ENCODE measurements around the gene MMP23B.
"Not testable (repeated sequence)": the region's sequence is repeated elsewhere in the genome, so short reads cannot be mapped to it uniquely, and the experiment has no call there.

MMP23B gene

GRCh38 chr1:1648265-1648664 is 16.3 kb downstream of the MMP23B start:
- H3K27ac Mint-ChIP-seq; H3K9me3 Mint-ChIP-seq; H3K4me3 Mint-ChIP-seq; H3K4me1 Mint-ChIP-seq (ENCODE audit: low read depth); H3K27me3 Mint-ChIP-seq; DNase-seq: not testable (repeated sequence)
- H3K36me3 Mint-ChIP-seq (ENCODE audit: low read depth) = peaks cover 75% of the 10 kb centered on the region

GRCh38 chr1:1658583-1659549 is 26.9 kb downstream of the MMP23B start, which contains the start of gene CDK11B:
Gene CDK11B (minus strand): TSS chr1:1659004. CDS start chr1:1657485, 1,519 bp downstream.
- Mint-ChIP-seq H3K36me3 (ENCODE audit: low read depth) (peaks cover 29% of the 10 kb centered on the region), H3K27ac (peak within 1 kb of the TSS; percentile 99), H3K4me3 (peak within 1 kb of the TSS; percentile 92)
- H3K9me3 Mint-ChIP-seq; H3K27me3 Mint-ChIP-seq; H3K4me1 Mint-ChIP-seq (ENCODE audit: low read depth): not testable (repeated sequence)
- DNase-seq = peak; percentile 96

GRCh38 chr1:1662392-1662791 is 30.4 kb downstream of the MMP23B start:
- not testable (repeated sequence) for H3K27me3 Mint-ChIP-seq; DNase-seq; H3K4me3 Mint-ChIP-seq; H3K9me3 Mint-ChIP-seq; H3K4me1 Mint-ChIP-seq (ENCODE audit: low read depth); H3K27ac Mint-ChIP-seq
- H3K36me3 Mint-ChIP-seq (ENCODE audit: low read depth) = peaks cover 19% of the 10 kb centered on the region

- peaks cover 24% of the 10 kb centered on the region for H3K36me3 Mint-ChIP-seq (ENCODE audit: low read depth)
- not testable (repeated sequence) for H3K27me3 Mint-ChIP-seq; H3K27ac Mint-ChIP-seq; H3K9me3 Mint-ChIP-seq; DNase-seq; H3K4me3 Mint-ChIP-seq; H3K4me1 Mint-ChIP-seq (ENCODE audit: low read depth)
Observed at GRCh38 chr1:1662830-1663560, 31.0 kb downstream of the MMP23B start.

GRCh38 chr1:1664318-1664717 is 32.3 kb downstream of the MMP23B start:
- H3K27me3 Mint-ChIP-seq; H3K4me3 Mint-ChIP-seq; DNase-seq; H3K27ac Mint-ChIP-seq; H3K9me3 Mint-ChIP-seq; H3K4me1 Mint-ChIP-seq (ENCODE audit: low read depth): not testable (repeated sequence)
- peaks cover 29% of the 10 kb centered on the region for H3K36me3 Mint-ChIP-seq (ENCODE audit: low read depth)

- Mint-ChIP-seq H3K27ac (peak overlapping the region; percentile 29), H3K4me3 (no peak overlapping the region), H3K9me3 (no peaks in the 10 kb centered on the region), H3K36me3 (ENCODE audit: low read depth) (peaks cover 37% of the 10 kb centered on the region), H3K27me3 (no peaks in the 10 kb centered on the region), H3K4me1 (ENCODE audit: low read depth) (no peaks in the 10 kb centered on the region)
- DNase-seq = no peak
Observed at GRCh38 chr1:1664941-1665814, 33.2 kb downstream of the MMP23B start.

GRCh38 chr1:1665815-1666251 is 33.9 kb downstream of the MMP23B start:
- Mint-ChIP-seq H3K36me3 (ENCODE audit: low read depth) (peaks cover 43% of the 10 kb centered on the region), H3K27ac (no peak overlapping the region), H3K27me3 (no peaks in the 10 kb centered on the region), H3K4me3 (no peak overlapping the region), H3K4me1 (ENCODE audit: low read depth) (no peaks in the 10 kb centered on the region), H3K9me3 (no peaks in the 10 kb centered on the region)
- DNase-seq = peak; percentile 49

GRCh38 chr1:1666526-1666925 is 34.6 kb downstream of the MMP23B start:
- H3K36me3 Mint-ChIP-seq (ENCODE audit: low read depth) = peaks cover 50% of the 10 kb centered on the region
- H3K27ac Mint-ChIP-seq = peak overlapping the region; percentile 29

GRCh38 chr1:1669468-1670440 is 37.8 kb downstream of the MMP23B start:
- Mint-ChIP-seq H3K27ac (no peak overlapping the region), H3K4me3 (no peak overlapping the region), H3K4me1 (ENCODE audit: low read depth) (peaks cover 4% of the 10 kb centered on the region), H3K36me3 (ENCODE audit: low read depth) (peaks cover 71% of the 10 kb centered on the region), H3K27me3 (no peaks in the 10 kb centered on the region), H3K9me3 (no peaks in the 10 kb centered on the region)
- no peak for DNase-seq

More at GRCh38 chr1:1666526-1666925, 34.6 kb downstream of the MMP23B start:
- Mint-ChIP-seq H3K4me1 (ENCODE audit: low read depth) (no peaks in the 10 kb centered on the region), H3K27me3 (no peaks in the 10 kb centered on the region), H3K9me3 (no peaks in the 10 kb centered on the region), H3K4me3 (no peak overlapping the region)
- no peak for DNase-seq

- Mint-ChIP-seq H3K4me1 (ENCODE audit: low read depth) (peaks cover 4% of the 10 kb centered on the region), H3K27ac (no peak overlapping the region), H3K4me3 (no peak overlapping the region), H3K36me3 (ENCODE audit: low read depth) (peaks cover 64% of the 10 kb centered on the region), H3K27me3 (no peaks in the 10 kb centered on the region), H3K9me3 (no peaks in the 10 kb centered on the region)
- DNase-seq = no peak
Observed at GRCh38 chr1:1670866-1671265, 38.9 kb downstream of the MMP23B start.

- DNase-seq = no peak
- H3K4me3 Mint-ChIP-seq = no peak overlapping the region
Observed at GRCh38 chr1:1671365-1672119, 39.6 kb downstream of the MMP23B start.

GRCh38 chr1:1672181-1672965 is 40.4 kb downstream of the MMP23B start:
- H3K27me3 Mint-ChIP-seq = no peaks in the 10 kb centered on the region
- H3K36me3 Mint-ChIP-seq (ENCODE audit: low read depth) = peaks cover 55% of the 10 kb centered on the region
- no peaks in the 10 kb centered on the region for H3K9me3 Mint-ChIP-seq
- no peak for DNase-seq
- no peak overlapping the region for H3K27ac Mint-ChIP-seq
- H3K4me3 Mint-ChIP-seq = no peak overlapping the region
- H3K4me1 Mint-ChIP-seq (ENCODE audit: low read depth) = peaks cover 7% of the 10 kb centered on the region

More at GRCh38 chr1:1671365-1672119, 39.6 kb downstream of the MMP23B start:
- Mint-ChIP-seq H3K9me3 (no peaks in the 10 kb centered on the region), H3K36me3 (ENCODE audit: low read depth) (peaks cover 57% of the 10 kb centered on the region), H3K27me3 (no peaks in the 10 kb centered on the region), H3K27ac (no peak overlapping the region), H3K4me1 (ENCODE audit: low read depth) (peaks cover 4% of the 10 kb centered on the region)
